Endodermal cell (in vitro differentiated cells): ENCODE results near the gene RNFT2. TPM values are rescaled to one million over a fixed set of nuclear protein-coding genes. Genes with fewer than 3 reads are reported as not detected.
A peak's percentile ranks its signal among the peaks of the same experiment; 100 is the strongest.

Experiments used
- DNase-seq: peaks from one replicate; pipeline ENCODE4 v3.0.0-alpha.2; 2017
- H3K27ac ChIP-seq: 2 replicates; pipeline ENCODE4 v1.5.1; 2013; ENCODE audit warnings: mild to moderate bottlenecking, low read depth, low read length, moderate library complexity
- H3K27me3 ChIP-seq: 2 replicates; pipeline ENCODE4 v1.6.1; 2013; ENCODE audit warnings: mild to moderate bottlenecking, low read length, moderate library complexity; ENCODE audit not compliant: insufficient read depth, control insufficient read depth, poor library complexity, severe bottlenecking
- H3K36me3 ChIP-seq: 2 replicates; pipeline ENCODE4 v1.7.0; 2013; ENCODE audit warnings: mild to moderate bottlenecking, low read length, moderate library complexity; ENCODE audit not compliant: control insufficient read depth, insufficient read depth
- H3K4me1 ChIP-seq: one replicate; pipeline ENCODE4 v1.7.0; 2013; ENCODE audit warnings: low read length; ENCODE audit not compliant: control insufficient read depth, insufficient read depth
- H3K4me3 ChIP-seq: 2 replicates; pipeline ENCODE4 v1.5.1; 2013; ENCODE audit warnings: mild to moderate bottlenecking, low read length, moderate library complexity
- H3K9ac ChIP-seq: 2 replicates; pipeline ENCODE4 v1.6.1; 2013; ENCODE audit warnings: mild to moderate bottlenecking, low read length, moderate library complexity; ENCODE audit not compliant: poor library complexity, severe bottlenecking; ENCODE audit errors: extremely low read depth
- H3K9me3 ChIP-seq: 2 replicates; pipeline ENCODE4 v1.6.1; 2013; ENCODE audit warnings: mild to moderate bottlenecking, low read length, moderate library complexity; ENCODE audit not compliant: control insufficient read depth
- H3K27ac Mint-ChIP-seq: 2 replicates; pipeline ENCODE4 v1.8.0; 2020; ENCODE audit warnings: mixed read lengths
- H3K27me3 Mint-ChIP-seq: 2 replicates; pipeline ENCODE4 v1.8.0; 2021; ENCODE audit warnings: mild to moderate bottlenecking, mixed read lengths; ENCODE audit not compliant: insufficient read depth
- H3K36me3 Mint-ChIP-seq: 2 replicates; pipeline ENCODE4 v1.8.0; 2020; ENCODE audit warnings: low read depth, mixed read lengths
- H3K4me1 Mint-ChIP-seq: 2 replicates; pipeline ENCODE4 v1.8.0; 2020; ENCODE audit warnings: mixed read lengths
- H3K4me3 Mint-ChIP-seq: 2 replicates; pipeline ENCODE4 v1.8.0; 2020; ENCODE audit warnings: mild to moderate bottlenecking, moderate library complexity, mixed read lengths
- H3K9me3 Mint-ChIP-seq: 2 replicates; pipeline ENCODE4 v1.8.0; 2020; ENCODE audit warnings: mild to moderate bottlenecking, mixed read lengths
- WGBS, 2 experiments: methylation state at CpG; one replicate each; pipeline versions ENCODE4 v1.1.5 to v1.1.7; 2013; ENCODE audit warnings: missing lambda C conversion rate in 2 of 2, mixed read lengths in 1 of 2; ENCODE audit not compliant: insufficient coverage in 1 of 2, insufficient read length in 1 of 2; 5-methylcytosine and 5-hydroxymethylcytosine counted together
- total RNA-seq, 2 donors: library from RNA; stranded (reverse); fragmentation: NEBNext Ultra II Directional in 1 of 2; extraction: Animal tissue kit (Norgen Biotek cat#: 25700) in 1 of 2; gene quantifications; 2 replicates in 1 of 2; 3 replicates in 1 of 2; pipeline ENCODE4 v1.2.1, GENCODE V29; 2021
- TF ChIP-seq, protein P1 (sequence below): fragments of 200-600 bp; sonication (generic); conservative IDR thresholded peaks from 2 replicates; pipeline ENCODE4 v1.5.0; 2021; ENCODE audit warnings: antibody characterized with exemption, mild to moderate bottlenecking

The RNFT2 gene
- total RNA-seq, 2 donors from 2014 or later, result 28.0 to 51.2 TPM

DNA sequence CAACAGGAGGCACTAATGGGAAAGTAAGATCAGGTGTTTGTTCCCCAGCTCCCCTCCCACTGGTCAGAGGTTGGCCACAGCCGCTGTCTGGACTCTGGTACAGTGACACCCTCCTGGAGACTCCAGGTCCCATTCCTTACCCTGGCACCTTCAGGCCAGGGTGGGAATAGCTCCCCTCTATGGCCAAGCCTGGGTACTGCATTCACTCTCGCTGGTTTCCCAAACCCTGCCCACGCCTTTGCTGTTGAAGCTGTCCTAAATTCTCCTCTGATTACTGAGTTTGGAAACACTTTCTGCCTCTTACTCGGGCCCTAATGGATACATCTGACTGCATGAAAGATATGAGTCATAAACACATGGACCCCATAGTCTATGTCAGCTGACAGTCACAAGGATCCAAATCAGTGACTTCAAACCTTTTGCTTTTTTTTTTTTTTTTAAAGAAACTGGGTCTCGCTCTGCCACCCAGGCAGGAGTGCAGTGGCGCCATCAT lies 125.2 kb downstream of the RNFT2 start:
- WGBS, 2 experiments, result 69% methylated on average over 4 to 6 of the region's 6 CpGs
- H3K9ac ChIP-seq, result no peak overlapping the region
- H3K36me3 Mint-ChIP-seq, result no peaks in the 10 kb centered on the region
- TF ChIP-seq, protein P1, sequence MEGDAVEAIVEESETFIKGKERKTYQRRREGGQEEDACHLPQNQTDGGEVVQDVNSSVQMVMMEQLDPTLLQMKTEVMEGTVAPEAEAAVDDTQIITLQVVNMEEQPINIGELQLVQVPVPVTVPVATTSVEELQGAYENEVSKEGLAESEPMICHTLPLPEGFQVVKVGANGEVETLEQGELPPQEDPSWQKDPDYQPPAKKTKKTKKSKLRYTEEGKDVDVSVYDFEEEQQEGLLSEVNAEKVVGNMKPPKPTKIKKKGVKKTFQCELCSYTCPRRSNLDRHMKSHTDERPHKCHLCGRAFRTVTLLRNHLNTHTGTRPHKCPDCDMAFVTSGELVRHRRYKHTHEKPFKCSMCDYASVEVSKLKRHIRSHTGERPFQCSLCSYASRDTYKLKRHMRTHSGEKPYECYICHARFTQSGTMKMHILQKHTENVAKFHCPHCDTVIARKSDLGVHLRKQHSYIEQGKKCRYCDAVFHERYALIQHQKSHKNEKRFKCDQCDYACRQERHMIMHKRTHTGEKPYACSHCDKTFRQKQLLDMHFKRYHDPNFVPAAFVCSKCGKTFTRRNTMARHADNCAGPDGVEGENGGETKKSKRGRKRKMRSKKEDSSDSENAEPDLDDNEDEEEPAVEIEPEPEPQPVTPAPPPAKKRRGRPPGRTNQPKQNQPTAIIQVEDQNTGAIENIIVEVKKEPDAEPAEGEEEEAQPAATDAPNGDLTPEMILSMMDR, result peak; percentile 95
- H3K4me1 ChIP-seq, result peaks cover 8% of the 10 kb centered on the region
- no peaks in the 10 kb centered on the region for H3K9me3 Mint-ChIP-seq
- no peak overlapping the region for H3K4me3 Mint-ChIP-seq
- no peaks in the 10 kb centered on the region for H3K9me3 ChIP-seq
- no peaks in the 10 kb centered on the region for H3K36me3 ChIP-seq
- DNase-seq, result peak; percentile 96
- H3K27me3 ChIP-seq, result no peaks in the 10 kb centered on the region
- no peaks in the 10 kb centered on the region for H3K27me3 Mint-ChIP-seq
- no peak overlapping the region for H3K4me3 ChIP-seq
- H3K4me1 Mint-ChIP-seq, result peaks cover 9% of the 10 kb centered on the region
- H3K27ac ChIP-seq, result no peak overlapping the region
- H3K27ac Mint-ChIP-seq, result no peak overlapping the region

DNA sequence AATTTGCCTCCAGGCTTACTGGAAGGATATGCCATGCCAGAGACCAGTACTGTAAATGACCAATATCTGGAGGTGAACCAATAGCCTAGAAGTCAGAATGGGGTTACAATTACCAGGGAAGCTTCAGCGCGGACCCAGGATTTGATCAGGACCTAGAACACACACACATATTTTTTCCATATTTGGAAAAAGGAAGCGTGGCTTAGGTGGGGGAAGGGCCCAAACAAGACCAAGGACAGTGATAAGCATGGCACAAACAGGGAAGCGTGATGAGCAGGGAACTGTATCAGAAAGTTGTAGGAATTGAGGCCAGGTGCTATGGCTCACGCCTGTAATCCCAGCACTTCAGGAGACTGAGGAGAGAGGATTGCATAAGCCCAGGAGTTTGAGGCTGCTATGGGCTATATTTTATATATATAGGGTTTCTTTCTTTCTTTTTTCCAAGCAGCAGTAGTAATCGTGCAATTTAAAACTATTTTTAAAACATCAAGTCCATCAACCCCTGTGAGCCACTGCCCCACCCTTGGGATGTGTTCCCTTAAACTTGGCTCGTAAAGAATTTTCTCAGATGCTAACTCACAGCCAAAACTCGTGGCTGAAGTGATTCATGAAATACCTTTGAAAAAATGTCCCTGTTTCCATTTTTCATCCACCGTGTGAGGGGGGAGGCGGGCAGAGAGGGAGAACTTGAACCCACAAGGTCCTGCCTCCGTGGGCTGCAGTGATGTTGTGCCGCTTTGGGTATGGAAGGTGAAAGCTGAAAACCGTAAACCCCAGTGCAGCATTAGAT lies 126.5 kb downstream of the RNFT2 start:
- no peaks in the 10 kb centered on the region for H3K27me3 ChIP-seq
- H3K4me3 ChIP-seq, result no peak overlapping the region
- peaks cover 8% of the 10 kb centered on the region for H3K4me1 ChIP-seq
- H3K4me3 Mint-ChIP-seq, result no peak overlapping the region
- H3K4me1 Mint-ChIP-seq, result peaks cover 9% of the 10 kb centered on the region
- TF ChIP-seq, protein P1, result no peak
- DNase-seq, result no peak
- H3K9ac ChIP-seq, result no peak overlapping the region
- H3K27me3 Mint-ChIP-seq, result no peaks in the 10 kb centered on the region
- no peaks in the 10 kb centered on the region for H3K9me3 Mint-ChIP-seq
- H3K36me3 ChIP-seq, result no peaks in the 10 kb centered on the region
- H3K27ac Mint-ChIP-seq, result no peak overlapping the region
- WGBS, 2 experiments, result 89 to 92% methylated on average over 10 to 13 of the region's 13 CpGs
- H3K9me3 ChIP-seq, result no peaks in the 10 kb centered on the region
- no peak overlapping the region for H3K27ac ChIP-seq
- no peaks in the 10 kb centered on the region for H3K36me3 Mint-ChIP-seq

DNA sequence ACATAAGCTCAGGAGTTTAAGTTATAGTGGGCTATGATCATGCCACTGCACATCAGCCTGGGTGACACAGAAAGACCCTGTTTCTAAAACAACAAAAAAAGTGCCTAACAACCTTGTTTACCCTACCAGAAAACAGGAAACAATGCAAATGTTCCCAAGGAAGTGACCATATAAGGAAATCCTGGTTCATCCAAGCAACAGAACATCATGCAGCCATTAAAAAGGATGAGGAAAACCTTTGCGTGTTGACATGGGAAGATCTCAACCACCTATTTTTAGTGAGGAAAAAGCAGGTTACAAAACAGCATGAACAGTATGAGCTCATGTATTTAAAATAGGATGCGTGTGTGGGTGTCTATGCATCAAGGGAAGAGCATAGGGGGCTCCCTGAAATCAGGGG lies 129.4 kb downstream of the RNFT2 start:
- 92 to 100% methylated on average over 1 to 2 of the region's 2 CpGs for WGBS, 2 experiments
- Mint-ChIP-seq H3K4me1 (peaks cover 9% of the 10 kb centered on the region), H3K27me3 (peaks cover 5% of the 10 kb centered on the region), H3K4me3 (no peak overlapping the region), H3K36me3 (no peaks in the 10 kb centered on the region), H3K27ac (no peak overlapping the region), H3K9me3 (no peaks in the 10 kb centered on the region)
- H3K9me3 ChIP-seq, result no peaks in the 10 kb centered on the region
- TF ChIP-seq, protein P1, result no peak
- H3K9ac ChIP-seq, result no peak overlapping the region
- no peaks in the 10 kb centered on the region for H3K27me3 ChIP-seq
- no peaks in the 10 kb centered on the region for H3K36me3 ChIP-seq
- no peak for DNase-seq
- H3K4me3 ChIP-seq, result no peak overlapping the region
- H3K4me1 ChIP-seq, result peaks cover 8% of the 10 kb centered on the region
- no peak overlapping the region for H3K27ac ChIP-seq
